Stimulated activated CD8-positive, alpha-beta memory T cell treated with anti-CD3 and anti-CD28 coated beads, Interleukin-15, amount 100 ng/mL, for 24 hours (primary cell): ENCODE measurements around the gene FAM222B.
"Not testable (repeated sequence)": the region's sequence is repeated elsewhere in the genome, so short reads cannot be mapped to it uniquely, and the experiment has no call there.

Experiments
- DNase-seq: peaks from one replicate; pipeline ENCODE4 v3.0.0-alpha.2; 2020; ENCODE audit warnings: low read depth

The FAM222B gene

GRCh38 chr17:28871056-28871579 lies 28.5 kb upstream of the FAM222B start:
- no peak for DNase-seq

DNA sequence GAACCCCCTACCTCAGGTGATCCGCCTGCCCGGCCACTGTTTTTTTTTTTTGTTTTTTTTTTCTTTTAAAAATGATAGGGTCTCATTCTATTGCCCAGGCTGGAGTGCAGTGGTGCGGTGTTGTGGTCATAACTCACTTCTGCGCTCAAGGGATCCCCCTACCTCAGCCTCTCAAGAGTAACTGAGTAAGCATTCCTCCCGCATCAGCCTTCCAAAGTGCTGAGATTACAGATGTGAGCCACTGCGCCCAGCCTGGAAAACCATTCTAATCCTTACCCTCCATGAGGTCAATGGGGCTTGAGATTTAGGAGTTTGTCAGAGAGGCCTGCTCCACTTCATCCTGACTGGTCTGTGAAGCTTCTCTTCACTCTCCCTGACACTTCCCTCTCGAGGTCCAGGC lies 24.7 kb upstream of the FAM222B start:
- DNase-seq, result no peak

DNA sequence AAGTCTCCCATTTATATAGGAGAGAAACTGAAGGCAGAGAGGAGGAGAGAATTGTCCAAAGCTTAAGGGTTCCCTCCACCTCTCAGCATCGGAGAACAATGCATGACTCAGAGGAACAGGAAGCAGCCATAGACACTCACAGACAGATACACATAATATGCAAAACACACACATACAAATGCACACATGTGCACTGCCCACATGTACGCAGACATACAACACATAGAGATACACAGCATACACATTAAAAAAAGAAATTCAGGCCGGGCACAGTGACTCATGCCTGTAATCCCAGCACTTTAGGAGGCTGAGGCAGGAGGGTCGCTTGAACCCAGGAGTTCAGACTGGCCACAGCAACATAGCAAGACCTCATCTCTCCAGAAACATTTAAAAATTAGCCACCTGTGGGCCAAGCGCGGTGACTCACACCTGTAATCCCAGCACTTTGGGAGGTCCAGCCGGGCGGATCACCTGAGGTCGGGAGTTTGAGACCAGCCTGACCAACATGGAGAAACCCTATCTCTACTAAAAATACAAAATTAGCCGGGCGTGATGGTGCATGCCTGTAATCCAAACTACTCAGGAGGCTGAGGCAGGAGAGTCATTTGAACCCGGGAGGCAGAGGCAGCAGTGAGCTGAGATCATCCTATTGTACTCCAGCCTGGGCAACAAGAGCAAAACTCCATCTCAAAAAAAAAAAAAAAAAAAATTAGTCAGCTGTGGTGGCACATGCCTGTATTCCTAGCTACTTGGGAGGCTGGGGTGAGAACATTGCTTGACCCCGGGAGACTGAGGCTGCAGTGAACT lies 23.6 kb upstream of the FAM222B start:
- no peak for DNase-seq

- DNase-seq, result no peak
Observed at GRCh38 chr17:28864991-28865849, 22.6 kb upstream of the FAM222B start.

DNA sequence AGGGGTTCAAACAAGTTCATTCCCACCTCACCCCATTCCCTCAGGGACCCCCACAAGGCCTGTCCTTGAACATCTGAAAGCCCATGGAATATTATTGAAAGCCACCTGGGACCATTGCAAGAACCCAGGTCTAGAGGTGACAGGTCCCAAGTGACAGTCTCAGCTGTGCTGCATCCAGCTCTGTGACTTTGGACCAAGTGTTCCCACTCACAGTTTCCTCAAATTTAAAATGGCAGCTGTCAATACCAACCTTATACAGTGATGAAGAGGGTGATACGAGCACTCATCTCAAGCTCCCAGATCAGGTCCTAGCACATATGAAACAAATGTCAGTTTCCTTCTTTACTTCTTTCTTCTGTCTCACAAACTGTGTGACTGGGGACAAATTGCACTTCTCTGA lies 21.4 kb upstream of the FAM222B start:
- DNase-seq, result no peak

DNA sequence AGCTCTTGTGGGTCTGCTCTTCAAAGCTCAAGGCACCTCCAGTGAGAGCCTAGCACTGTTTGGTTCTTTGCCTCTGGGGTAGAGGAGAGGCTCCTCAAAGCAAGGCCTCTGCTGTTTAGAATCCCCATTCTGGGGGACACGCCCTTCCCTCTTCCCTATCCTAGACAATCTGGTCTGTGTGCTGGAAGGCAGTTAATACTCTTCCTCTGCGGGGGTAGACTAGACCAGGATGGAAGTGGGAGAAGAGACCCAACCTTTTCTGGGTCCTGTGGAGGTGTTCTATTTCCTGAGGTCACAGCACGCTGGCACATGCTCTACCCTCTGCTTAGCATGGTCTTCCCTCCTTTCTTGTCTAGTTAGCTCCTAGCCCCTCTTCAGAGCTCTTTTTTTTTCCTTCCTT lies 20.0 kb upstream of the FAM222B start:
- no peak for DNase-seq

- no peak for DNase-seq
Observed at GRCh38 chr17:28861393-28862203, 19.0 kb upstream of the FAM222B start.

- DNase-seq, result no peak
Observed at GRCh38 chr17:28860363-28860808, 17.8 kb upstream of the FAM222B start.

DNA sequence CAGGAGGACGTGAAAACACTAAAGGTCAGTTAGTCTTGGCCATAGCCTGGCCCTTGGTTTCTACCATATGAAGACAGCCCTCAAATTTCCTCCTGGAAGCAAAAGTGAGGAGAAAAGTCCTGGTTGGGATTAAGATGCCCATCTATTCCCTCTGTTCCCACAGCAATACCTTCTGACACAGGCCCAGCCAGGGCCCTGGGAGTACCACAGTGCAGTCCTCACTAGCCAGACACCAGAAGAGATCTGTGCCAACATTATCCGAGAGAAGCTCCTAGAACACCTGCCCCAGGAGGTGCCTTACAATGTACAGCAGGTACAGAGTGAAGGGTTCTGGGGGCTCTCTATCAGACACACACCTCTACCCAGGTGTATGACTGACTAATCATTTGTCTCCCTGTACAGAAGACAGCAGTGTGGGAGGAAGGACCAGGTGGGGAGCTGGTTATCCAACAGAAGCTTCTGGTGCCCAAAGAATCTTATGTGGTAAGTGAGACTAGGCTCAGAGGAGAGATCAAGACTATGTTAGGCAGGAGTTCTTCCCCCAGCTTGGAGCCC lies 16.3 kb upstream of the FAM222B start:
- no peak for DNase-seq

DNA sequence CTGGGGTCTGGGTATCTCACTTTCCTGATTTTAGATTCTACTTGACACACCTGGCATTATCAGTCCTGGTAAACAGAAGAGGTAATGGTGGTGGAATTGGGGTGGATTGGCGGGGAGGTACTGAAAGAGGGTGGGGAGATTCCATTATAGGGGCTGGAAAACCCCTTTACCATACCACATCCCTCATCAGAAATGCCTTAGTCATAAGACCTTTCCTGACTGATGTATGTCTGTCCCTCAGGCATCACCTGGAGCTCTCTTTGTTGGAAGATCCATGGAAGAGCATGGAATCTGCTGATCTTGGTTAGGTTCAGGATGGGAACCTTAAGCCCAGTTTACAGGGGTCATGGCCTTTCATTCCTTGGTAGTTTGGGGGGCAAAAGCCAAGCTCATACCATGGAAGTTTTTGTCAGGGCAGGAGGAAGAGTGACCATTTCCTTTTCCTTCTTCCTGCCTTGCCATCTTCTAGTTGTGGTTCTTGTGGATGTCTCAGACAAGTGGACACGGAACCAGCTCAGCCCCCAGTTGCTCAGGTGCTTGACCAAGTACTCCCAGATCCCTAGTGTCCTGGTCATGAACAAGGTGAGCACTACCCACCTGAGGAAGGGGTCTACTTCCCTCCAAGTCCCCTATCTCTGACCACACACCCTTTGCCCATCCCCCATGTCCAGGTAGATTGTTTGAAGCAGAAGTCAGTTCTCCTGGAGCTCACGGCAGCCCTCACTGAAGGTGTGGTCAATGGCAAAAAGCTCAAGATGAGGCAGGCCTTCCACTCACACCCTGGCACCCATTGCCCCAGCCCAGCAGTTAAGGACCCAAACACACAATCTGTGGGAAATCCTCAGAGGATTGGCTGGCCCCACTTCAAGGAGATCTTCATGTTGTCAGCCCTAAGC lies 15.6 kb upstream of the FAM222B start:
- DNase-seq, result no peak

- DNase-seq, result no peak
Observed at GRCh38 chr17:28856028-28856574, 13.5 kb upstream of the FAM222B start.

- no peak for DNase-seq
Observed at GRCh38 chr17:28855336-28855679, 12.7 kb upstream of the FAM222B start.

- DNase-seq, result peak; percentile 59
Observed at GRCh38 chr17:28854457-28855335, 12.1 kb upstream of the FAM222B start, which contains the start of gene ERAL1. ERAL1 (plus strand) TSS chr17:28855016; CDS start chr17:28855035, 19 bp downstream.

GRCh38 chr17:28853295-28853694 lies 10.7 kb upstream of the FAM222B start:
- no peak for DNase-seq

- DNase-seq, result no peak
Observed at GRCh38 chr17:28849281-28849680, 6.7 kb upstream of the FAM222B start.

- DNase-seq, result peak; percentile 51
Observed at GRCh38 chr17:28848667-28849066, 6.1 kb upstream of the FAM222B start.

GRCh38 chr17:28846699-28847098 lies 4.1 kb upstream of the FAM222B start:
- not testable (repeated sequence) for DNase-seq

DNA sequence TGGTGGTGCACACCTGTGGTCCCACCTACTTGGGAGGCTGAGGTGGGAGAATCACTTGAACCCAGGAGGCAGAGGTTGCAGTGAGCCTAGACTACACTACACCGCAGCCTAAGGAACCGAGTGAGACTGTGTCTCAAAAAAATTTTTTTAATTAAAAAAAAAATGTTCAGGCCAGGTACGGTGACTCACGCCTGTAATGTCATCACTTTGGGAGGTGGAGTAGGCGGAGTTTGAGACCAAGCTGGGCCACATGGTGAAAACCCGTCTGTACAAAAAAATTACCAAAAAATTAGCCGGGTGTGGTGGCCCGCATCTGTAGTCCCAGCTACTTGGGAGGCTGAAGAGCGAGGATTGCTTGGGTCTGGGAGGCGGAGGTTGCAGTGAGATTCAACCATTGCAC lies 3.6 kb upstream of the FAM222B start:
- no peak for DNase-seq

DNA sequence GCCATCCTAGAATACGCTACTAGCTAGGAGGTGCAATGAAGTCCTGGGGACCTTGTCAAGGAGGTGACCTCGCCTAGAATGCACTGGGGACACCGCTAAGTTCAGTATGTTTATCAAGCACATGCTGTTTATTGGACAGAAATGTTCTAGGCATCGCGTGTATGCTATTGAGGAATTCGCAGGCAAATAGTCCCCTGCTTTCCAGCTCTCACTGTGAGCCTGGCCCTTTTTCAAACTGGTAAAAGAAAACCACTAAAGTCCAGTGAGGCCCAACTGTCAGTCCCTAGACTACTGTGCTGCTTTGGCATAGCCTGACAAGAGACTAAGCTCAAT lies 1.2 kb upstream of the FAM222B start:
- no peak for DNase-seq

- DNase-seq, result no peak
Observed at GRCh38 chr17:28841901-28842281, 699 bp downstream of the FAM222B start.
